HL-60/S4 treated with retinoic acid at 250 ng/mL for 4 days and 3 days (cell line): ENCODE results near the gene RIN1.

ENCODE experiments used
- in situ Hi-C: fragments of 300-500 bp; cut with MboI; formaldehyde crosslinking; loops from 2 replicates; pipeline ENCODE4 v1.7.0; 2022; ENCODE audit warnings: low sequenced_read_pairs

Gene RIN1

GRCh38 chr11:66335531-66336233, 552 bp downstream of the RIN1 start:
- in situ Hi-C loops: no loop called here

- in situ Hi-C loops: no loop called here
Observed at GRCh38 chr11:66334605-66335442, 1.4 kb downstream of the RIN1 start.

GRCh38 chr11:66333896-66334604, 2.2 kb downstream of the RIN1 start:
- in situ Hi-C loops: no loop called here

- in situ Hi-C loops: no loop called here
Observed at GRCh38 chr11:66333220-66333877, 2.9 kb downstream of the RIN1 start.

- in situ Hi-C loops: no loop called here
Observed at GRCh38 chr11:66332371-66333219, 3.6 kb downstream of the RIN1 start.

- in situ Hi-C loops: no loop called here
Observed at GRCh38 chr11:66331542-66332370, 4.5 kb downstream of the RIN1 start.

- in situ Hi-C loops: no loop called here
Observed at GRCh38 chr11:66330931-66331330, 5.3 kb downstream of the RIN1 start.

GRCh38 chr11:66329165-66329673, 7.0 kb downstream of the RIN1 start:
- in situ Hi-C loops: no loop called here

GRCh38 chr11:66328302-66329144, 7.7 kb downstream of the RIN1 start:
- in situ Hi-C loops: no loop called here

- in situ Hi-C loops: no loop called here
Observed at GRCh38 chr11:66328031-66328301, 8.3 kb downstream of the RIN1 start.

- in situ Hi-C loops: no loop called here
Observed at GRCh38 chr11:66327171-66328030, 8.8 kb downstream of the RIN1 start.

- in situ Hi-C loops: no loop called here
Observed at GRCh38 chr11:66326261-66327111, 9.7 kb downstream of the RIN1 start.

- in situ Hi-C loops: no loop called here
Observed at GRCh38 chr11:66325263-66325671, 11.0 kb downstream of the RIN1 start.

- in situ Hi-C loops: no loop called here
Observed at GRCh38 chr11:66324664-66325063, 11.6 kb downstream of the RIN1 start.

- in situ Hi-C loops: no loop called here
Observed at GRCh38 chr11:66323684-66324083, 12.6 kb downstream of the RIN1 start.

- in situ Hi-C loops: no loop called here
Observed at GRCh38 chr11:66322732-66323427, 13.4 kb downstream of the RIN1 start.
